Aorta (tissue), 5 donors: Measurements from ENCODE around the gene CELF2. TPM values are rescaled to one million over a fixed set of nuclear protein-coding genes. Genes with fewer than 3 reads are reported as not detected.

Experiments
- ATAC-seq: fragments of 200-7000 bp; cut with Tn5 transposase; one replicate; pipeline ENCODE4 v1.9.1; 2022; ENCODE audit warnings: moderate library complexity; ENCODE audit not compliant: low FRiP score
- DNase-seq, 2 donors: peaks; one replicate each; pipeline ENCODE4 v3.0.0-alpha.2; 2020
- H3K27ac ChIP-seq, 2 donors: one replicate each; pipeline ENCODE4 v1.5.1; 2013; ENCODE audit warnings: low read length in 2 of 2, mild to moderate bottlenecking in 2 of 2, moderate library complexity in 2 of 2, control low read depth in 1 of 2, inconsistent platforms in 1 of 2, low read depth in 1 of 2
- H3K27me3 ChIP-seq, 2 donors: one replicate each; pipeline ENCODE4 v1.6.1; 2013; ENCODE audit warnings: control low read depth in 1 of 2, low read length in 1 of 2, mild to moderate bottlenecking in 1 of 2, moderate library complexity in 1 of 2; ENCODE audit not compliant: insufficient read depth in 2 of 2, control insufficient read depth in 1 of 2
- H3K36me3 ChIP-seq, 2 donors: one replicate each; pipeline ENCODE4 v1.6.1; 2013; ENCODE audit warnings: control low read depth in 1 of 2, low read length in 1 of 2, mild to moderate bottlenecking in 1 of 2; ENCODE audit not compliant: insufficient read depth in 2 of 2, control insufficient read depth in 1 of 2
- H3K4me1 ChIP-seq, 2 donors: one replicate each; pipeline ENCODE4 v1.6.1; 2013; ENCODE audit warnings: low read length in 2 of 2, control low read depth in 1 of 2, mild to moderate bottlenecking in 1 of 2, moderate library complexity in 1 of 2; ENCODE audit not compliant: insufficient read depth in 2 of 2, control insufficient read depth in 1 of 2
- H3K4me3 ChIP-seq, 2 donors: one replicate each; pipeline ENCODE4 v1.5.1; 2013; ENCODE audit warnings: low read length in 2 of 2, control low read depth in 1 of 2, mild to moderate bottlenecking in 1 of 2
- H3K9me3 ChIP-seq: one replicate; pipeline ENCODE4 v1.6.1; 2013; ENCODE audit warnings: mild to moderate bottlenecking, low read length; ENCODE audit not compliant: control insufficient read depth
- WGBS, 2 donors: extraction: QIAGEN DNeasy Blood & Tissue Kit; methylation state at CpG; one replicate each; pipeline ENCODE4 v1.1.7; 2013; 5-methylcytosine and 5-hydroxymethylcytosine counted together
- intact Hi-C, 2 donors: fragments of 100-400 bp; cut with DNase I; formaldehyde crosslinking; loops; one replicate each; pipeline versions ENCODE4 v1.14.2 to v1.15.0; 2022
- polyA plus RNA-seq, 2 donors: library from polyadenylated mRNA; stranded (reverse); fragments of 200-250 nt; gene quantifications; one replicate each; pipeline ENCODE4 v1.2.3, GENCODE V29; 2013
- total RNA-seq, 2 donors: library from RNA; stranded (reverse); fragmentation: NEBNext Ultra II Directional; extraction: Animal tissue kit (Norgen Biotek cat#: 25700); gene quantifications; one replicate each; pipeline ENCODE4 v1.2.1, GENCODE V29; 2021
- donor health status: healthy with polysubstance abuse.
- donor health status: Bipolar disorder and iron deficiency.
- donor health status: DM: no; HTN: no; CAD: no.
- donor health status: DM: no; HTN: no; CAD: no.
- donor health status: DM: yes; HTN: yes; CAD: no.

CELF2 gene
- total and polyA plus RNA-seq, 4 donors, result 10.9 to 55.4 (median 36.4) TPM

- Histone ChIP-seq H3K27me3 (no peaks in the 10 kb centered on the region), H3K9me3 (no peaks in the 10 kb centered on the region), H3K36me3 (no peaks in the 10 kb centered on the region), H3K27ac (no peak overlapping the region), H3K4me3 (no peak overlapping the region), H3K4me1 (no peaks in the 10 kb centered on the region)
- 90 to 94% methylated on average over 8 of the region's 8 CpGs for WGBS, 2 donors
- ATAC-seq (no peak), DNase-seq (no peak)
- intact Hi-C loops, result no loop called here
Observed at GRCh38 chr10:11170574-11170973, 152.9 kb downstream of the CELF2 start.

DNA sequence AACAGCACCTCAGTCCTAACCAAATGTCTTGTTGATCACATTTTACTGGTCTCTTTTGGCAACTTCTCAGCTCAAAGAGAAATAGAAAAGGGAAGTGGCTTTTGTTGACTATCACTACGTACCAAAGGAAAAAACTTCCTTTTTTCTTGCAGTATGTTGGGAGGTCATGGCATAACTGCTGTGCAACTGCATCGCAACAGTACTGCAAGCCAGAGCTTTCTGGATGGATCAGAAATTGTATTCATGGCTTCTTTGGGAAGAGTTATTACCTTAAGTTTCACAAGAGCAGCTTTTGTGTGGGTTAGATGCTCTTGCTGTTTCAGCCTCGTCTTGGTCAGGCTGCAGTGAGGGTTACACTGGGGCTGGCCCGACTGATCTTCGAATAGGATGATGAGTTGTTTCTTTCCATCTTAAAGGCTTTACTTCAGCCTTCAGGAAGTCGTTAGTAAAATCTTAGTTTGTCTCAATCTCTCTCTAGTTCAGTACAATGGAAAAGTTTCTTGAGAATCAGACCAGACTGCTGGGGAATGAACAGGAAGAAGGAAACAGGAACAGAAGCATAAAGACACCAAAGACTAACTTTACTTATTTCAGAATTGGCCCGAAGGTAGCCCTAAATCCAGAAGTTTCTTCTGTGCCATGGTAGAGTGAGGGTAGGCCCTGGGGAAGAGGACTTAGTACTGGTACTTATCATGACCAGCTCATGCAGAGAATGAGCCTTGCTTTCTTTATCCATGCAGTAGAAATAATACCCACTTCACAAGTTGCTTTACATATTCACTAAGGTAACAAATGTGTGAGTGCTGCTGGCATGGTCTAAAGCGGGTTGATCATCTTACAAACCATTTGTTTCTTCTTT, 153.6 kb downstream of the CELF2 start:
- Histone ChIP-seq H3K27me3 (no peaks in the 10 kb centered on the region), H3K4me1 (no peaks in the 10 kb centered on the region), H3K27ac (no peak overlapping the region), H3K4me3 (no peak overlapping the region), H3K9me3 (no peaks in the 10 kb centered on the region), H3K36me3 (no peaks in the 10 kb centered on the region)
- intact Hi-C loops, result no loop called here
- 82 to 84% methylated on average over 8 of the region's 8 CpGs for WGBS, 2 donors
- ATAC-seq (no peak), DNase-seq (no peak)

DNA sequence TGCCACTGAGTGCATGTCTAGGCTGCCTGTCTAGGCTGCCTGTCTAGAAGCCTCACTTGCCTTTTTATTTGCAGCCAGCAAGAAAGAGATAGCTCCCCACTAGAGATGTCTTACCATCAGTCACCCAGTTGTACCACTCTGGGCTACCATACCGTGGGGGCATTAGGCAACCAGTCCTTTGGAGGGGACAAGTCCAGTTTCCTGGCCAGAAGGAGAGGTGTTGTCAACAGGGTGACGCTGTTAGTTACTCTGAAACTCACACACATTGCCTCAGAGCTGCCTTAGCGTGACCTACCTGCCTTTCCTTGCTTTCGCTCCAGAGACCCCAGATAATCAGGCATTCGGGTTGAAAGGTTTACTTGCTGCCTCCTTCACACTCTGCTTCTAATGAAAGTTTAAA, 155.4 kb downstream of the CELF2 start:
- intact Hi-C loops, result no loop called here
- no peaks in the 10 kb centered on the region for H3K9me3 ChIP-seq
- ATAC-seq, result no peak
- H3K27me3 ChIP-seq, result no peaks in the 10 kb centered on the region
- no peak for DNase-seq
- no peak overlapping the region for H3K27ac ChIP-seq
- H3K36me3 ChIP-seq, result no peaks in the 10 kb centered on the region
- H3K4me1 ChIP-seq, result no peaks in the 10 kb centered on the region
- WGBS, 2 donors, result 96 to 97% methylated on average over 5 of the region's 5 CpGs
- no peak overlapping the region for H3K4me3 ChIP-seq

DNA sequence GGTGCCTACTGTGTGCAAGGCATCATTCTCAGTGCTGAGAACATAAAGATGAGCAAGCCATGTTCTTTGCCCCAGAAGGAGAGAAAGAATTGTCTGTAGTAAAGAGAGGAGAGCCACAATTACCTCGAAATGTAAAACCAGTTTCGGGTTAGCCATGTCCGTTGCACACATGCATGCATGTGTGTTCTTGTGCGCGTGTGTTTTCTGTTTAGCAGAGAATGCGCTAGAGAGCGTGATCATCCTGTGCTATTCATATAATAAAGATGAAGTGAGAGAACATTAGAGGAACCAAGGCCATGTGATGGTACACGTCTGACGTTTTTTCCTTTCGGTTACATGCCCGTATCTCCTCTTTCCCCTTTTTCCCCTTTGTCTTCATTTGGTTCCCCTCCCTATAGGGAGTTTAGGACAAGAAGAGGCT, 158.2 kb downstream of the CELF2 start:
- Histone ChIP-seq H3K36me3 (no peaks in the 10 kb centered on the region), H3K27ac (no peak overlapping the region), H3K9me3 (no peaks in the 10 kb centered on the region), H3K27me3 (no peaks in the 10 kb centered on the region), H3K4me3 (no peak overlapping the region), H3K4me1 (no peaks in the 10 kb centered on the region)
- 92 to 93% methylated on average over 11 of the region's 11 CpGs for WGBS, 2 donors
- DNase-seq (no peak), ATAC-seq (peak; percentile 42)
- intact Hi-C loops, result no loop called here

DNA sequence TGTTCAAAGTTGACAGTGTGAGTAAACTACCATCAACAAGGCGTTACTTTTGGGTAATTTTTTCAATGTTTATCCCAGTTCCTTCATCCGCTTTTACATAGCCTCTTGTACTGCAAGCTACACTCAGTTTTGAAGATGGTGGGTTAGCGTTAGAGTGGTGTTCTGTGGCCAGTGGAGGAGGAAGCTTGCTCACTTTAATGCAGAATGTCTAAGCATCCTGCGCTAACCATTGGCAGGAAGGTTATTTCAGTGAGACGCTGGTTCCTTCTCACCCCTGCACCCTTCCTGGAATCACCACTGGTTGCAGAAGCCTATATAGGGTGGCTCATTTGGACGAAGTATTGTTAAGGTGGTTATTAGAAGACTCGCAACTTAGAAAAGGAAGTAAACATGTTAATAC, 159.1 kb downstream of the CELF2 start:
- H3K27me3 ChIP-seq, result no peaks in the 10 kb centered on the region
- DNase-seq (no peak), ATAC-seq (no peak)
- H3K4me1 ChIP-seq, result peaks cover 0 to 4% of the 10 kb centered on the region in 2 donors
- intact Hi-C loops, result no loop called here
- 90 to 93% methylated on average over 7 of the region's 7 CpGs for WGBS, 2 donors
- H3K4me3 ChIP-seq, result no peak overlapping the region
- no peak overlapping the region for H3K27ac ChIP-seq
- H3K9me3 ChIP-seq, result no peaks in the 10 kb centered on the region
- H3K36me3 ChIP-seq, result no peaks in the 10 kb centered on the region

- intact Hi-C loops, result no loop called here
- Histone ChIP-seq H3K27ac (no peak overlapping the region), H3K36me3 (no peaks in the 10 kb centered on the region), H3K9me3 (no peaks in the 10 kb centered on the region), H3K27me3 (no peaks in the 10 kb centered on the region), H3K4me1 (peaks cover 0 to 4% of the 10 kb centered on the region in 2 donors), H3K4me3 (no peak overlapping the region)
- no peak for ATAC-seq
- WGBS, 2 donors, result 34 to 46% methylated on average over 1 of the region's 1 CpG
- no peak for DNase-seq
Observed at GRCh38 chr10:11177381-11177780, 159.7 kb downstream of the CELF2 start.

GRCh38 chr10:11177926-11178471, 160.3 kb downstream of the CELF2 start:
- no peaks in the 10 kb centered on the region for H3K36me3 ChIP-seq
- peaks cover 0 to 4% of the 10 kb centered on the region in 2 donors for H3K4me1 ChIP-seq
- H3K4me3 ChIP-seq, result no peak overlapping the region
- H3K27ac ChIP-seq, result no peak overlapping the region
- no peaks in the 10 kb centered on the region for H3K27me3 ChIP-seq
- ATAC-seq, result no peak
- 88 to 90% methylated on average over 18 of the region's 18 CpGs for WGBS, 2 donors
- no peak for DNase-seq
- H3K9me3 ChIP-seq, result no peaks in the 10 kb centered on the region
- intact Hi-C loops, result no loop called here

DNA sequence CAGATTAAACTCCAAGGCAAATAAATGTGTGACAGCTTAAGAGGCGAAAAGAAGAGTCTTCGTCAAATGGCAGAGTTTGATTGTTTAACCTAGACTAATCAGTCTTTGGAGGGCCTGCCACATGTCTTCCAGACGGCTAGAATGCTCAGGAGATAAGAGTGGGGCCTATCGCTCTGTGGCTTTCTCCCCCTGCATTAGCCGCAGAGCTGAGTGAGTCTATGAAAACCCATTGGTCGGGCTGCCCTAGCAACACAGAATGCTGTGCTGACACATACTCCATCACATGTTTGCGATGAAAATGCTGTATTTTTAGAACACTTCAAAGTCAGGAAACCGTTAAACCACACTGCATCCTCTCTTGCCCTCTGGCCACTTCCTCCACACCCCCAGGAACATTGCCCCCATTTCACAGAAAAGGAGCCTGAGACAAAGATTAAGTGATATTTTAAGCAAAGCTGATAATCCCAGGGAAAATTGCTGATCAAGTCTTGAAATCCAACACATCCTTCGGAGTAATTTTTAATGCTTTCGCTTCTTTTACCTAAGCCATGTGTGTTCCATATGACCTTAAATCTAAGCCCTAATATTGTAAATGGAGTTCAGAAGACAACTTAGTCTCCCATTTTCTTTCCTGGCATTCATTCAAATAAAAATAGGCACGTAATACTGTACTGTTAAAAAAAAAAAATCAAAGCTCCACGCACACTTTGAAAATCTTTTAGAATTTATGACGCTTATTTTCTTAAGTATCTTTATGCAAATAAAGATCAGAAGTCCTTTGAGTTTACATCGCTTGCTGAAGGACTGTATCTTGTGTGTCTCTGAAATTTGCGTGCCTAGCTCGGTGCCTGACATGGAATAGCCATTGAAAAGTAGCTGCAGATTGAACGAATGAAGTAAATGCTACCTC, 161.2 kb downstream of the CELF2 start:
- H3K4me3 ChIP-seq, result no peak overlapping the region
- H3K36me3 ChIP-seq, result no peaks in the 10 kb centered on the region
- H3K9me3 ChIP-seq, result no peaks in the 10 kb centered on the region
- ATAC-seq (peak; percentile 49), DNase-seq (peak in 1 of 2 donors; percentile 70)
- H3K4me1 ChIP-seq, result peaks cover 0 to 4% of the 10 kb centered on the region in 2 donors
- no peaks in the 10 kb centered on the region for H3K27me3 ChIP-seq
- intact Hi-C loops, result no loop called here
- 57 to 61% methylated on average over 17 of the region's 17 CpGs for WGBS, 2 donors
- no peak overlapping the region for H3K27ac ChIP-seq
